HG03060 (cell line): ENCODE measurements around the gene AQP12A.

Experiments used
- ATAC-seq: cut with Tn5 transposase; IDR thresholded peaks from one replicate; pipeline ENCODE4 v1.9.1; 2021; ENCODE audit warnings: low read depth, moderate number of reproducible peaks; ENCODE audit not compliant: unreplicated experiment

Gene AQP12A

GRCh38 chr2:240719676-240720545 is 28.2 kb downstream of the AQP12A start:
- no peak for ATAC-seq

GRCh38 chr2:240720686-240721595 is 29.3 kb downstream of the AQP12A start:
- no peak for ATAC-seq

GRCh38 chr2:240721596-240722180 is 30.0 kb downstream of the AQP12A start:
- no peak for ATAC-seq

- no peak for ATAC-seq
These were observed 30.7 kb downstream of the AQP12A start for GRCh38 chr2:240722376-240722775.

- no peak for ATAC-seq
These were observed 31.4 kb downstream of the AQP12A start for GRCh38 chr2:240722796-240723735.

- no peak for ATAC-seq
These were observed 32.2 kb downstream of the AQP12A start for GRCh38 chr2:240723851-240724250.

- ATAC-seq = no peak
These were observed 32.8 kb downstream of the AQP12A start for GRCh38 chr2:240724431-240724830.

GRCh38 chr2:240725266-240725665 is 33.6 kb downstream of the AQP12A start:
- no peak for ATAC-seq

GRCh38 chr2:240725671-240726070 is 34.0 kb downstream of the AQP12A start:
- ATAC-seq = no peak

- ATAC-seq = no peak
These were observed 35.2 kb downstream of the AQP12A start for GRCh38 chr2:240726876-240727275.

- ATAC-seq = no peak
These were observed 35.8 kb downstream of the AQP12A start for GRCh38 chr2:240727439-240727838.

GRCh38 chr2:240727913-240728312 is 36.2 kb downstream of the AQP12A start:
- ATAC-seq = no peak

- ATAC-seq = no peak
These were observed 36.7 kb downstream of the AQP12A start for GRCh38 chr2:240728361-240728760.

GRCh38 chr2:240728827-240729226 is 37.2 kb downstream of the AQP12A start:
- ATAC-seq = no peak

GRCh38 chr2:240730501-240731177 is 39.0 kb downstream of the AQP12A start:
- ATAC-seq = no peak

GRCh38 chr2:240731178-240731545 is 39.5 kb downstream of the AQP12A start:
- no peak for ATAC-seq

GRCh38 chr2:240732184-240732583 is 40.5 kb downstream of the AQP12A start:
- ATAC-seq = no peak

- ATAC-seq = no peak
These were observed 41.4 kb downstream of the AQP12A start for GRCh38 chr2:240732911-240733622.
